ENCODE measurements around the gene CD81. TPM values are rescaled to one million over a fixed set of nuclear protein-coding genes. Genes with fewer than 3 reads are reported as not detected.

The CD81 gene
- total RNA-seq, 1 donor = 195 TPM

GRCh38 chr11:2406878-2407410, 29.8 kb downstream of the CD81 start:
- Histone ChIP-seq H3K4me2 (ENCODE audit: insufficient read depth, low read length) (no peak overlapping the region), H2AFZ (ENCODE audit: low read length) (no peak overlapping the region), H3K36me3 (ENCODE audit: insufficient read depth, low read length) (peaks cover 17% of the 10 kb centered on the region), H3K79me2 (ENCODE audit: insufficient read depth, low read length) (peaks cover 9% of the 10 kb centered on the region), H3K27ac (ENCODE audit: low read depth, low read length) (no peak overlapping the region), H3K4me1 (ENCODE audit: insufficient read depth, low read length) (peaks cover 2% of the 10 kb centered on the region), H3K4me3 (ENCODE audit: insufficient read depth, low read length) (no peak overlapping the region), H3K27me3 (ENCODE audit: insufficient read depth, low read length) (no peaks in the 10 kb centered on the region), H3K9me3 (ENCODE audit: low read depth, low read length) (no peaks in the 10 kb centered on the region), H4K20me1 (ENCODE audit: insufficient read depth, low read length) (peaks cover 2% of the 10 kb centered on the region)
- DNase-seq (ENCODE audit: insufficient read length, low spot score, missing footprints) = no peak
- no peak for TF ChIP-seq CTCF (IDR thresholded peaks at IDR 0.05; ENCODE audit: extremely low read depth, low read depth, low read length)

GRCh38 chr11:2408671-2409070, 31.6 kb downstream of the CD81 start:
- no peaks in the 10 kb centered on the region for H4K20me1 ChIP-seq (ENCODE audit: insufficient read depth, low read length)
- H3K9me3 ChIP-seq (ENCODE audit: low read depth, low read length) = no peaks in the 10 kb centered on the region
- DNase-seq (ENCODE audit: insufficient read length, low spot score, missing footprints) = no peak
- no peak overlapping the region for H3K4me3 ChIP-seq (ENCODE audit: insufficient read depth, low read length)
- TF ChIP-seq CTCF (IDR thresholded peaks at IDR 0.05; ENCODE audit: extremely low read depth, low read depth, low read length) = no peak
- no peak overlapping the region for H2AFZ ChIP-seq (ENCODE audit: low read length)
- peaks cover 4% of the 10 kb centered on the region for H3K36me3 ChIP-seq (ENCODE audit: insufficient read depth, low read length)
- no peak overlapping the region for H3K27ac ChIP-seq (ENCODE audit: low read depth, low read length)
- no peaks in the 10 kb centered on the region for H3K79me2 ChIP-seq (ENCODE audit: insufficient read depth, low read length)
- H3K4me2 ChIP-seq (ENCODE audit: insufficient read depth, low read length) = no peak overlapping the region
- H3K4me1 ChIP-seq (ENCODE audit: insufficient read depth, low read length) = no peaks in the 10 kb centered on the region
- no peaks in the 10 kb centered on the region for H3K27me3 ChIP-seq (ENCODE audit: insufficient read depth, low read length)

- no peaks in the 10 kb centered on the region for H3K4me1 ChIP-seq (ENCODE audit: insufficient read depth, low read length)
Observed at GRCh38 chr11:2409126-2409525, 32.0 kb downstream of the CD81 start.

More at GRCh38 chr11:2409126-2409525, 32.0 kb downstream of the CD81 start:
- peak overlapping the region; percentile 71 for H2AFZ ChIP-seq (ENCODE audit: low read length)
- H3K79me2 ChIP-seq (ENCODE audit: insufficient read depth, low read length) = no peaks in the 10 kb centered on the region
- no peaks in the 10 kb centered on the region for H3K27me3 ChIP-seq (ENCODE audit: insufficient read depth, low read length)
- H3K9me3 ChIP-seq (ENCODE audit: low read depth, low read length) = no peaks in the 10 kb centered on the region
- TF ChIP-seq CTCF (IDR thresholded peaks at IDR 0.05; ENCODE audit: extremely low read depth, low read depth, low read length) = no peak
- H3K27ac ChIP-seq (ENCODE audit: low read depth, low read length) = no peak overlapping the region
- H3K4me3 ChIP-seq (ENCODE audit: insufficient read depth, low read length) = no peak overlapping the region
- DNase-seq (ENCODE audit: insufficient read length, low spot score, missing footprints) = no peak
- H3K4me2 ChIP-seq (ENCODE audit: insufficient read depth, low read length) = no peak overlapping the region
- no peaks in the 10 kb centered on the region for H4K20me1 ChIP-seq (ENCODE audit: insufficient read depth, low read length)
- H3K36me3 ChIP-seq (ENCODE audit: insufficient read depth, low read length) = no peaks in the 10 kb centered on the region
